ENCODE data around the gene COL6A2.

GRCh38 chr21:46150491-46151121 lies 52.7 kb downstream of the COL6A2 start:
- TF ChIP-seq CTCF (IDR thresholded peaks at IDR 0.05) (no peak), EZH2 (IDR thresholded peaks at IDR 0.05) (no peak)

Measured in neural progenitor cell (in vitro differentiated cells).